MM.1S (cell line): Measurements from ENCODE around the gene NOC4L.

Source experiments
- CTCF ChIP-seq: fragments of 300-600 bp; sonication (generic); IDR thresholded peaks from 2 replicates; pipeline ENCODE4 v1.5.1; 2016; ENCODE audit warnings: antibody characterized with exemption, low read length, mixed read lengths
- EZH2 ChIP-seq: fragments of 300-600 bp; sonication (generic); optimal IDR thresholded peaks from 2 replicates; pipeline ENCODE3; 2017; ENCODE audit warnings: low read depth, mild to moderate bottlenecking, antibody characterized with exemption, low read length, mixed read lengths

GRCh38 chr12:132194056-132194455 lies 49.8 kb downstream of the NOC4L start:
- TF ChIP-seq CTCF (peak; percentile 21), EZH2 (no peak)
